Measurements from ENCODE around the gene PTPN12.

DNA sequence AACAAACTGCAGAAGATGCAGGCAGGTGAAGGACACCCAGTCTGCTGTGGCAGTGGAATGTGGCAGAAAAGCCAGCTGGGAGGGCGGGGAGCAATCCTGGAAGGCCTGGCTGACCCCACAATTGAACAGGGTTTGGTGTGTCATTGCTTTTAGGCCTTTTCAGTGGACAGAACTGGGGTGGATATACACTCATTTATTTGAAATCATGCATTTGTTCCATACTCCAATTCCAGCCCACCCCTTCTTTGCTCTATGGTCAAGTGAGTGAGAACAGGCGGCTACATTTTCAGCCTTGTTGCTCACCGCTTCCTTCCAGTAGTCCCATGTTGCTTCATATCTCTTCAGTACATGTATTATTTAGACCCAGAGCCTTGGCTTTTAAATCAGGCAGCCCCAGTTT lies 39.8 kb downstream of the PTPN12 start:
- TF ChIP-seq, protein P1, sequence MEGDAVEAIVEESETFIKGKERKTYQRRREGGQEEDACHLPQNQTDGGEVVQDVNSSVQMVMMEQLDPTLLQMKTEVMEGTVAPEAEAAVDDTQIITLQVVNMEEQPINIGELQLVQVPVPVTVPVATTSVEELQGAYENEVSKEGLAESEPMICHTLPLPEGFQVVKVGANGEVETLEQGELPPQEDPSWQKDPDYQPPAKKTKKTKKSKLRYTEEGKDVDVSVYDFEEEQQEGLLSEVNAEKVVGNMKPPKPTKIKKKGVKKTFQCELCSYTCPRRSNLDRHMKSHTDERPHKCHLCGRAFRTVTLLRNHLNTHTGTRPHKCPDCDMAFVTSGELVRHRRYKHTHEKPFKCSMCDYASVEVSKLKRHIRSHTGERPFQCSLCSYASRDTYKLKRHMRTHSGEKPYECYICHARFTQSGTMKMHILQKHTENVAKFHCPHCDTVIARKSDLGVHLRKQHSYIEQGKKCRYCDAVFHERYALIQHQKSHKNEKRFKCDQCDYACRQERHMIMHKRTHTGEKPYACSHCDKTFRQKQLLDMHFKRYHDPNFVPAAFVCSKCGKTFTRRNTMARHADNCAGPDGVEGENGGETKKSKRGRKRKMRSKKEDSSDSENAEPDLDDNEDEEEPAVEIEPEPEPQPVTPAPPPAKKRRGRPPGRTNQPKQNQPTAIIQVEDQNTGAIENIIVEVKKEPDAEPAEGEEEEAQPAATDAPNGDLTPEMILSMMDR (conservative IDR thresholded peaks at IDR 0.05; ENCODE audit: low read length) = no peak
- no peak for TF ChIP-seq EZH2phosphoT487 (IDR thresholded peaks at IDR 0.05; ENCODE audit: borderline replicate concordance)
